MCF 10A (cell line): ENCODE measurements around the gene COMMD2. TPM values are rescaled to one million over a fixed set of nuclear protein-coding genes. Genes with fewer than 3 reads are reported as not detected.

Experiments used
- BruUV-seq: library from RNA; stranded (reverse); fragments of 400-500 nt; replicated peaks from 2 replicates; lab custom pipeline; 2021; lab: Mats Ljungman, UMichigan
- CTCF ChIA-PET: fragments of 300-600 bp; sonication (Branson Sonifier 250); formaldehyde crosslinking; extraction: SDS; loops from one replicate; lab custom pipeline; 2021; ENCODE audit warnings: antibody characterized with exemption, inconsistent platforms; lab: Yijun Ruan, JAX
- POLR2A ChIA-PET: fragments of 300-600, 350-650 bp; sonication (Branson Sonifier 250); formaldehyde crosslinking; extraction: SDS; loops from one replicate; lab custom pipeline; 2020; ENCODE audit warnings: antibody characterized with exemption, inconsistent platforms; lab: Yijun Ruan, JAX
- DNase-seq: peaks from one replicate; pipeline ENCODE4 v3.0.0-alpha.2; 2018; ENCODE audit not compliant: unreplicated experiment
- H3K27ac Mint-ChIP-seq: one replicate; pipeline ENCODE4 v1.8.0; 2022; ENCODE audit warnings: mild to moderate bottlenecking, low read depth, mixed read lengths; ENCODE audit not compliant: unreplicated experiment
- H3K27me3 Mint-ChIP-seq: one replicate; pipeline ENCODE4 v1.8.0; 2022; ENCODE audit warnings: mixed read lengths; ENCODE audit not compliant: insufficient read depth, unreplicated experiment
- H3K36me3 Mint-ChIP-seq: one replicate; pipeline ENCODE4 v1.8.0; 2022; ENCODE audit warnings: mild to moderate bottlenecking, moderate library complexity, mixed read lengths; ENCODE audit not compliant: insufficient read depth, unreplicated experiment
- H3K4me1 Mint-ChIP-seq: one replicate; pipeline ENCODE4 v1.8.0; 2022; ENCODE audit warnings: mixed read lengths; ENCODE audit not compliant: insufficient read depth, unreplicated experiment
- H3K4me3 Mint-ChIP-seq: one replicate; pipeline ENCODE4 v1.8.0; 2022; ENCODE audit warnings: mild to moderate bottlenecking, moderate library complexity, mixed read lengths; ENCODE audit not compliant: unreplicated experiment
- H3K9me3 Mint-ChIP-seq: one replicate; pipeline ENCODE4 v1.8.0; 2022; ENCODE audit warnings: mixed read lengths; ENCODE audit not compliant: unreplicated experiment
- CTCF ChIP-seq: fragments of 200-600 bp; IDR thresholded peaks from one replicate; pipeline ENCODE4 v1.8.0; 2022; ENCODE audit warnings: antibody characterized with exemption, mild to moderate bottlenecking; ENCODE audit not compliant: unreplicated experiment
- intact Hi-C: fragments of 100-400 bp; cut with micrococcal nuclease; formaldehyde crosslinking; loops from 2 replicates; pipeline ENCODE4 v1.14.1; 2022
- total RNA-seq: library from RNA; stranded (reverse); gene quantifications from 2 replicates; pipeline ENCODE4 v1.2.3, GENCODE V29; 2022

COMMD2 gene
- total RNA-seq, 1 experiment from 2014 or later = 51.2 TPM

GRCh38 chr3:149732234-149732633 lies 20.1 kb downstream of the COMMD2 start:
- no TSS peak for BruUV-seq
- no peak for DNase-seq
- CTCF ChIA-PET = interaction anchor here (0.5 kb wide), 1 partner anchor 1413 kb away, joined by 3 read pairs; no protein-coding TSS in a partner anchor

GRCh38 chr3:149727656-149728055 lies 24.6 kb downstream of the COMMD2 start:
- POLR2A ChIA-PET = interaction anchor here (0.6 to 1.0 kb wide), 3 partner anchors 8 to 44 kb away, joined by 3 read pairs; no protein-coding TSS in a partner anchor
- H3K4me3 Mint-ChIP-seq = no peak overlapping the region
- CTCF ChIA-PET = interaction anchor here (0.7 to 1.6 kb wide), 6 partner anchors 9 to 226 kb away, joined by 3 to 8 read pairs (median 4); no protein-coding TSS in a partner anchor
- no peak overlapping the region for H3K27ac Mint-ChIP-seq
- BruUV-seq = no TSS peak
- no peaks in the 10 kb centered on the region for H3K36me3 Mint-ChIP-seq
- intact Hi-C loops = no loop called here
- H3K27me3 Mint-ChIP-seq = no peaks in the 10 kb centered on the region
- no peaks in the 10 kb centered on the region for H3K9me3 Mint-ChIP-seq
- no peak for TF ChIP-seq CTCF
- no peaks in the 10 kb centered on the region for H3K4me1 Mint-ChIP-seq
- no peak for DNase-seq

More at GRCh38 chr3:149732234-149732633, 20.1 kb downstream of the COMMD2 start:
- POLR2A ChIA-PET = no interaction called here
- H3K27me3 Mint-ChIP-seq = no peaks in the 10 kb centered on the region
- intact Hi-C loops = no loop called here
- H3K4me1 Mint-ChIP-seq = peaks cover 16% of the 10 kb centered on the region
- H3K4me3 Mint-ChIP-seq = no peak overlapping the region
- no peak for TF ChIP-seq CTCF
- H3K36me3 Mint-ChIP-seq = no peaks in the 10 kb centered on the region
- no peak overlapping the region for H3K27ac Mint-ChIP-seq
- H3K9me3 Mint-ChIP-seq = no peaks in the 10 kb centered on the region

- Mint-ChIP-seq H3K4me1 (no peaks in the 10 kb centered on the region), H3K9me3 (no peaks in the 10 kb centered on the region), H3K4me3 (no peak overlapping the region), H3K27me3 (no peaks in the 10 kb centered on the region), H3K27ac (no peak overlapping the region), H3K36me3 (no peaks in the 10 kb centered on the region)
- no peak for TF ChIP-seq CTCF
- intact Hi-C loops = no loop called here
- ChIA-PET CTCF (interaction anchor here (0.6 to 1.6 kb wide), 5 partner anchors 10 to 225 kb away, joined by 3 to 8 read pairs (median 4); no protein-coding TSS in a partner anchor), POLR2A (interaction anchor here (0.6 to 1.0 kb wide), 2 partner anchors 10 to 44 kb away, joined by 3 read pairs; no protein-coding TSS in a partner anchor)
- no TSS peak for BruUV-seq
- DNase-seq = no peak
Observed at GRCh38 chr3:149726716-149727407, 25.4 kb downstream of the COMMD2 start.

- CTCF ChIA-PET = interaction anchor here (0.6 to 1.2 kb wide), 4 partner anchors 155 to 596 kb away, joined by 3 to 4 read pairs (median 3); no protein-coding TSS in a partner anchor
- Mint-ChIP-seq H3K9me3 (no peaks in the 10 kb centered on the region), H3K4me1 (no peaks in the 10 kb centered on the region), H3K27me3 (no peaks in the 10 kb centered on the region), H3K36me3 (no peaks in the 10 kb centered on the region), H3K4me3 (no peak overlapping the region), H3K27ac (no peak overlapping the region)
- POLR2A ChIA-PET = no interaction called here
- BruUV-seq = no TSS peak
- intact Hi-C loops = no loop called here
- DNase-seq = no peak
- TF ChIP-seq CTCF = no peak
Observed at GRCh38 chr3:149723781-149724180, 28.5 kb downstream of the COMMD2 start.
